Measurements from ENCODE around the gene ZNF536. TPM values are rescaled to one million over a fixed set of nuclear protein-coding genes. Genes with fewer than 3 reads are reported as not detected.

Gene ZNF536
- total and polyA plus RNA-seq, 2 donors (not counting 3 experiments of a cell fraction or from before 2014, with no cell fraction given) = not detected

- ChIA-PET POLR2A (no interaction called here), CTCF (interaction anchor here (0.7 kb wide), 2 partner anchors 42 to 1283 kb away, joined by 3 read pairs; no protein-coding TSS in a partner anchor)
- Histone ChIP-seq H3K4me3 (replicated peaks in 1 of 3; ENCODE audit: insufficient read depth in 1 of 3, low read depth in 1 of 3, low read length in 3 of 3) (no peak overlapping the region), H3K27ac (ENCODE audit: insufficient read depth, low read depth, low read length) (no peak overlapping the region), H3K4me1 (ENCODE audit: control insufficient read depth, extremely low read depth, insufficient read depth, low read length) (no peaks in the 10 kb centered on the region), H3K79me2 (ENCODE audit: control insufficient read depth, insufficient read depth, low read length) (no peaks in the 10 kb centered on the region), H3K9me3 (replicated peaks; ENCODE audit: control insufficient read depth, insufficient read depth, low read length) (peaks cover 4% of the 10 kb centered on the region), H3K4me2 (ENCODE audit: insufficient read depth, low read length) (no peak overlapping the region), H2AFZ (ENCODE audit: low read depth, low read length) (no peak overlapping the region), H3K9ac (replicated peaks; ENCODE audit: extremely low read depth, insufficient read depth, low read length) (no peak overlapping the region), H4K20me1 (replicated peaks; ENCODE audit: control insufficient read depth, extremely low read depth, insufficient read depth, low read length) (no peaks in the 10 kb centered on the region), H3K36me3 (ENCODE audit: control insufficient read depth in 2 of 2, extremely low read depth in 1 of 2, insufficient read depth in 2 of 2, low read length in 2 of 2) (no peaks in the 10 kb centered on the region), H3K27me3 (ENCODE audit: control insufficient read depth in 2 of 2, insufficient read depth in 2 of 2, low read length in 2 of 2) (no peaks in the 10 kb centered on the region), H3K9me1 (replicated peaks; ENCODE audit: control insufficient read depth, extremely low read depth, insufficient read depth, low read length) (no peaks in the 10 kb centered on the region)
- no peak for DNase-seq (ENCODE audit: low read depth, low spot score)
- no peak for TF ChIP-seq POLR2A (IDR thresholded peaks at IDR 0.05; ENCODE audit: low read depth, low read length)
- no peak for TF ChIP-seq FOS (IDR thresholded peaks at IDR 0.05; ENCODE audit: borderline replicate concordance, insufficient read depth, low read length)
- no peak for TF ChIP-seq CTCF (IDR thresholded peaks at IDR 0.05; ENCODE audit: extremely low read depth in 1 of 2, insufficient read depth in 1 of 2, low read depth in 1 of 2, low read length in 2 of 2)
- TF ChIP-seq JUN (IDR thresholded peaks at IDR 0.05; ENCODE audit: borderline replicate concordance, insufficient read depth, insufficient read length, low read depth) = no peak
- TF ChIP-seq MYC (IDR thresholded peaks at IDR 0.05; ENCODE audit: low read depth, low read length) = no peak
- no peak for TF ChIP-seq EZH2 (IDR thresholded peaks at IDR 0.05; ENCODE audit: borderline replicate concordance, low read depth, low read length, severe bottlenecking)
- no peak for TF ChIP-seq POLR2AphosphoS5 (IDR thresholded peaks at IDR 0.05; ENCODE audit: insufficient read depth, low read depth, low read length)
- TF ChIP-seq GATA2 (IDR thresholded peaks at IDR 0.05; ENCODE audit: insufficient read depth, insufficient read length, low read depth, low read length) = no peak
- TF ChIP-seq MAX (IDR thresholded peaks at IDR 0.05; ENCODE audit: insufficient read depth, insufficient read length) = no peak
- no TSS peak for BruUV-seq (replicated peaks)
- no peak for FAIRE-seq
- dilution Hi-C loops (cut with MboI; ENCODE audit: extremely low pct_ligation_motif_present, low sequenced_read_pairs) = no loop called here
- intact Hi-C loops (cut with micrococcal nuclease) = no loop called here
Observed at GRCh38 chr19:30498707-30499106, 126.5 kb downstream of the ZNF536 start.
